Right lobe of liver (tissue), 6 donors: ENCODE results near the gene SPATA2L. TPM values are rescaled to one million over a fixed set of nuclear protein-coding genes. Genes with fewer than 3 reads are reported as not detected.
"Not testable (repeated sequence)": the region's sequence is repeated elsewhere in the genome, so short reads cannot be mapped to it uniquely, and the experiment has no call there.

Source experiments
- ATAC-seq, 4 donors: fragments of 200-7000 bp; cut with Tn5 transposase; one replicate each; pipeline ENCODE4 v1.9.1; 2020; ENCODE audit warnings: mild to moderate bottlenecking in 4 of 4, moderate library complexity in 4 of 4
- DNase-seq, 3 donors: peaks; one replicate each; pipeline ENCODE4 v3.0.0-alpha.2; 2020
- H3K27ac ChIP-seq, 3 donors: fragments of 200-600 bp; one replicate each; pipeline ENCODE4 v1.8.0; 2022
- H3K27me3 ChIP-seq, 2 donors: fragments of 200-600 bp; one replicate each; pipeline ENCODE4 v1.8.0; 2022
- H3K36me3 ChIP-seq, 4 donors: fragments of 200-600 bp; sonication (generic) in 1 of 4; one replicate each; pipeline versions ENCODE4 v1.5.1 to v1.8.0; 2017 to 2022; ENCODE audit warnings: control low read depth in 1 of 4
- H3K4me1 ChIP-seq, 4 donors: fragments of 200-600 bp; sonication (generic) in 1 of 4; one replicate each; pipeline versions ENCODE4 v1.5.1 to v1.8.0; 2017 to 2022; ENCODE audit warnings: control low read depth in 1 of 4
- H3K4me3 ChIP-seq, 3 donors: fragments of 200-600 bp; one replicate each; pipeline ENCODE4 v1.8.0; 2022
- H3K9me3 ChIP-seq, 4 donors: fragments of 200-600 bp; sonication (generic) in 1 of 4; one replicate each; pipeline versions ENCODE4 v1.5.1 to v1.8.0; 2017 to 2022; ENCODE audit warnings: control low read depth in 1 of 4
- POLR2A ChIP-seq: fragments of 450-650 bp; IDR thresholded peaks from one replicate; pipeline ENCODE4 v1.6.1; 2017; ENCODE audit warnings: antibody characterized with exemption, mild to moderate bottlenecking
- WGBS: methylation state at CpG from one replicate; pipeline ENCODE4 v1.1.6; 2018; ENCODE audit warnings: low coverage, low lambda C conversion rate; ENCODE audit not compliant: insufficient coverage; ENCODE audit errors: missing lambda C conversion rate; 5-methylcytosine and 5-hydroxymethylcytosine counted together
- intact Hi-C, 2 donors: fragments of 100-400 bp; cut with DNase I; formaldehyde crosslinking; loops; one replicate each; pipeline versions ENCODE4 v1.11.2 to v1.14.1; 2022
- total RNA-seq, 6 experiments: library from RNA; depleted of rRNA in 2 of 6; stranded (reverse); fragments of >200 nt in 2 of 6; fragmentation: NEBNext Ultra II Directional in 3 of 6; extraction: Animal tissue kit (Norgen Biotek cat#: 25700) in 3 of 6; gene quantifications; one replicate each; pipeline versions ENCODE4 v1.1.0 to v1.2.4, GENCODE V29; 2016 to 2023
- TF ChIP-seq, protein P1 (sequence below), 4 donors: fragments of 200-600 bp in 3 of 4; fragments of 450-650 bp in 1 of 4; IDR thresholded peaks; one replicate each; pipeline versions ENCODE4 v1.5.1 to v1.8.0; 2016 to 2022; ENCODE audit warnings: antibody characterized with exemption in 4 of 4, mild to moderate bottlenecking in 2 of 4
- donor health status: DM: no; HTN: yes; CAD: no.
- donor health status: DM: no; HTN: no; CAD: no.
- donor health status: DM: no; HTN: no; CAD: no.
- donor health status: DM: no; HTN: yes; CAD: no.
- donor health status: DM: no; HTN: yes; CAD: no.

The SPATA2L gene
- total RNA-seq, 6 experiments from 2014 or later: 5.6 to 17.9 (median 11.2) TPM

GRCh38 chr16:89686520-89687091 is 14.9 kb downstream of the SPATA2L start, which contains the start of gene CDK10:
Gene CDK10, plus strand, starts transcription at chr16:89686689. Its CDS starts 22 bp downstream, at chr16:89686711.
- WGBS: under 1% methylated on average over 25 of the region's 67 CpGs
- peak within 1 kb of the TSS; percentile 68 to 99 (median 97) for H3K4me3 ChIP-seq
- DNase-seq (peak; percentile 89 to 94 (median 92)), ATAC-seq (peak; percentile 75 to 84 (median 80))
- H3K27me3 ChIP-seq: no peaks in the 10 kb centered on the region
- peaks cover 0 to 18% (median 3%) of the 10 kb centered on the region in 4 donors for H3K36me3 ChIP-seq
- intact Hi-C loops: no loop called here
- H3K9me3 ChIP-seq: no peaks in the 10 kb centered on the region
- TF ChIP-seq, protein P1, sequence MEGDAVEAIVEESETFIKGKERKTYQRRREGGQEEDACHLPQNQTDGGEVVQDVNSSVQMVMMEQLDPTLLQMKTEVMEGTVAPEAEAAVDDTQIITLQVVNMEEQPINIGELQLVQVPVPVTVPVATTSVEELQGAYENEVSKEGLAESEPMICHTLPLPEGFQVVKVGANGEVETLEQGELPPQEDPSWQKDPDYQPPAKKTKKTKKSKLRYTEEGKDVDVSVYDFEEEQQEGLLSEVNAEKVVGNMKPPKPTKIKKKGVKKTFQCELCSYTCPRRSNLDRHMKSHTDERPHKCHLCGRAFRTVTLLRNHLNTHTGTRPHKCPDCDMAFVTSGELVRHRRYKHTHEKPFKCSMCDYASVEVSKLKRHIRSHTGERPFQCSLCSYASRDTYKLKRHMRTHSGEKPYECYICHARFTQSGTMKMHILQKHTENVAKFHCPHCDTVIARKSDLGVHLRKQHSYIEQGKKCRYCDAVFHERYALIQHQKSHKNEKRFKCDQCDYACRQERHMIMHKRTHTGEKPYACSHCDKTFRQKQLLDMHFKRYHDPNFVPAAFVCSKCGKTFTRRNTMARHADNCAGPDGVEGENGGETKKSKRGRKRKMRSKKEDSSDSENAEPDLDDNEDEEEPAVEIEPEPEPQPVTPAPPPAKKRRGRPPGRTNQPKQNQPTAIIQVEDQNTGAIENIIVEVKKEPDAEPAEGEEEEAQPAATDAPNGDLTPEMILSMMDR (IDR thresholded peaks at IDR 0.05): no peak
- peak; percentile 63 for TF ChIP-seq POLR2A
- peak within 1 kb of the TSS; percentile 75 to 94 (median 91) for H3K27ac ChIP-seq
- peaks cover 0 to 16% (median 9%) of the 10 kb centered on the region in 4 donors for H3K4me1 ChIP-seq

DNA sequence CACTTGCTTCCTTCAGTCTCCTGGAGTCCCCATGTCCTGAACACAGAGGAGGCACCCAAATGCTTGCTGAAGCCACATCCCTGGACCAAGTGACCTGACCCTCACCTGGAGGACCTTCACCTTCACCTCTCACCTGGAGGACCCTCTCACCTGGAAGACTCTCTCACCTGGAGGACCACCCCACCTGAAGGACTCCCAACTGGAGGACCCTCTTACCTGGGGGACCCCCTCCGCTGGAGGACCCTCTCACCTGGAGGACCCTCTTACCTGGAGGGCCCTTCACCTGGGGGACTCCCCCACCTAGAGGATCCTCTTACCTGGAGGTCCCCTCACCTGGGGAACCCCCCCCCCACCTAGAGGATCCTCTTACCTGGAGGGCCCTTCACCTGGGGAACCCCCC is 15.6 kb downstream of the SPATA2L start:
- Histone ChIP-seq H3K4me3 (peak overlapping the region in 1 of 3 donors; percentile 97), H3K9me3 (no peaks in the 10 kb centered on the region), H3K27ac (no peak overlapping the region), H3K4me1 (peaks cover 0 to 16% (median 9%) of the 10 kb centered on the region in 4 donors), H3K36me3 (peaks cover 0 to 11% (median 0%) of the 10 kb centered on the region in 4 donors), H3K27me3 (no peaks in the 10 kb centered on the region)
- ATAC-seq (no peak), DNase-seq (peak in 2 of 3 donors; percentile 52 to 58)
- TF ChIP-seq, protein P1 (IDR thresholded peaks at IDR 0.05): no peak
- no peak for TF ChIP-seq POLR2A
- WGBS: no CpG with 5 or more reads among the region's 1 CpG
- intact Hi-C loops: no loop called here

GRCh38 chr16:89678258-89678657 is 23.2 kb downstream of the SPATA2L start:
- TF ChIP-seq, protein P1 (IDR thresholded peaks at IDR 0.05): no peak
- 93% methylated on average over 2 of the region's 2 CpGs for WGBS
- intact Hi-C loops: no loop called here
- no peaks in the 10 kb centered on the region for H3K9me3 ChIP-seq
- peaks cover 0 to 1% (median 0%) of the 10 kb centered on the region in 4 donors for H3K4me1 ChIP-seq
- no peaks in the 10 kb centered on the region for H3K36me3 ChIP-seq
- H3K27ac ChIP-seq: no peak overlapping the region
- no peak overlapping the region for H3K4me3 ChIP-seq
- DNase-seq (no peak), ATAC-seq (no peak)
- H3K27me3 ChIP-seq: no peaks in the 10 kb centered on the region

GRCh38 chr16:89672177-89672941 is 29.1 kb downstream of the SPATA2L start:
- intact Hi-C loops: no loop called here
- no peaks in the 10 kb centered on the region for H3K27me3 ChIP-seq
- no peaks in the 10 kb centered on the region for H3K36me3 ChIP-seq
- ATAC-seq (no peak), DNase-seq (no peak)
- 86% methylated on average over 16 of the region's 16 CpGs for WGBS
- TF ChIP-seq POLR2A: no peak
- TF ChIP-seq, protein P1 (IDR thresholded peaks at IDR 0.05): no peak
- no peak overlapping the region for H3K27ac ChIP-seq
- peaks cover 0 to 12% (median 0%) of the 10 kb centered on the region in 4 donors for H3K4me1 ChIP-seq
- H3K9me3 ChIP-seq: no peaks in the 10 kb centered on the region
- no peak overlapping the region for H3K4me3 ChIP-seq

DNA sequence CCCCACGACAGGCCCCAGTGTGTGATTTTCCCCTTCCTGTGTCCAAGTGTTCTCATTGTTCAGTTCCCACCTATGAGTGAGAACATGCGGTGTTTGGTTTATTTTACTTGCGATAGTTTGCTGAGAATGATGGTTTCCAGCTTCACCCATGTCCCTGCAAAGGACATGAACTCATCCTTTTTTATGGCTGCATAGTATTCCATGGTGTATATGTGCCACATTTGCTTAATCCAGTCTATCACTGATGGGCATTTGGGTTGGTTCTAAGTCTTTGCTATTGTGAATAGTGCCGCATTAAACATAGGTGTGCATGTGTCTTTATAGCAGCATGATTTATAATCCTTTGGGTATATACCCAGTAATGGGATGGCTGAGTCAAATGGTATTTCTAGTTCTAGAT is 29.9 kb downstream of the SPATA2L start:
- H3K9me3 ChIP-seq, H3K4me3 ChIP-seq, intact Hi-C loops, H3K27me3 ChIP-seq, DNase-seq, ATAC-seq, H3K36me3 ChIP-seq, H3K27ac ChIP-seq: not testable (repeated sequence)
- H3K4me1 ChIP-seq: peaks cover 0 to 12% (median 0%) of the 10 kb centered on the region in 4 donors
- 97% methylated on average over 4 of the region's 4 CpGs for WGBS
